Measurements from ENCODE around the gene SPC24.
"Not testable (repeated sequence)": the region's sequence is repeated elsewhere in the genome, so short reads cannot be mapped to it uniquely, and the experiment has no call there.

Gene SPC24

GRCh38 chr19:11111117-11111770 is 44.3 kb downstream of the SPC24 start:
- H3K4me3 ChIP-seq (ENCODE audit: low read length): no peak overlapping the region
- TF ChIP-seq ZNF274 (IDR thresholded peaks at IDR 0.05; ENCODE audit: low read depth, low read length): no peak

GRCh38 chr19:11108746-11109145 is 46.8 kb downstream of the SPC24 start:
- H3K4me3 ChIP-seq (ENCODE audit: low read length): no peak overlapping the region
- TF ChIP-seq ZNF274 (IDR thresholded peaks at IDR 0.05; ENCODE audit: low read depth, low read length): no peak

GRCh38 chr19:11106477-11106876 is 49.1 kb downstream of the SPC24 start:
- TF ChIP-seq ZNF274 (IDR thresholded peaks at IDR 0.05; ENCODE audit: low read depth, low read length): no peak

GRCh38 chr19:11105014-11105636 is 50.5 kb downstream of the SPC24 start:
- H3K4me3 ChIP-seq (ENCODE audit: low read length): no peak overlapping the region
- no peak for TF ChIP-seq ZNF274 (IDR thresholded peaks at IDR 0.05; ENCODE audit: low read depth, low read length)

More at GRCh38 chr19:11106477-11106876, 49.1 kb downstream of the SPC24 start:
- no peak overlapping the region for H3K4me3 ChIP-seq (ENCODE audit: low read length)

- H3K4me3 ChIP-seq (ENCODE audit: low read length): not testable (repeated sequence)
Observed at GRCh38 chr19:11103667-11104066, 51.9 kb downstream of the SPC24 start.

GRCh38 chr19:11102944-11103343 is 52.6 kb downstream of the SPC24 start:
- TF ChIP-seq ZNF274 (IDR thresholded peaks at IDR 0.05; ENCODE audit: low read depth, low read length): no peak
- no peak overlapping the region for H3K4me3 ChIP-seq (ENCODE audit: low read length)

GRCh38 chr19:11101057-11101456 is 54.5 kb downstream of the SPC24 start:
- TF ChIP-seq ZNF274 (IDR thresholded peaks at IDR 0.05; ENCODE audit: low read depth, low read length): no peak
- no peak overlapping the region for H3K4me3 ChIP-seq (ENCODE audit: low read length)

GRCh38 chr19:11100049-11100448 is 55.5 kb downstream of the SPC24 start:
- H3K4me3 ChIP-seq (ENCODE audit: low read length): no peak overlapping the region
- no peak for TF ChIP-seq ZNF274 (IDR thresholded peaks at IDR 0.05; ENCODE audit: low read depth, low read length)

- TF ChIP-seq ZNF274 (IDR thresholded peaks at IDR 0.05; ENCODE audit: low read depth, low read length): no peak
- no peak overlapping the region for H3K4me3 ChIP-seq (ENCODE audit: low read length)
Observed at GRCh38 chr19:11098861-11099260, 56.7 kb downstream of the SPC24 start.

- TF ChIP-seq ZNF274 (IDR thresholded peaks at IDR 0.05; ENCODE audit: low read depth, low read length): no peak
- no peak overlapping the region for H3K4me3 ChIP-seq (ENCODE audit: low read length)
Observed at GRCh38 chr19:11098327-11098726, 57.3 kb downstream of the SPC24 start.

GRCh38 chr19:11097367-11097766 is 58.2 kb downstream of the SPC24 start:
- H3K4me3 ChIP-seq (ENCODE audit: low read length): not testable (repeated sequence)

GRCh38 chr19:11096210-11096841 is 59.3 kb downstream of the SPC24 start:
- TF ChIP-seq ZNF274 (IDR thresholded peaks at IDR 0.05; ENCODE audit: low read depth, low read length): no peak
- peak overlapping the region; percentile 34; the same call in 1 of the 2 replicates for H3K4me3 ChIP-seq (ENCODE audit: low read length)

Data from GM08714 (cell line).